CD14-positive monocyte (primary cell): Measurements from ENCODE around the gene FBXW4. TPM values are rescaled to one million over a fixed set of nuclear protein-coding genes. Genes with fewer than 3 reads are reported as not detected.

ENCODE experiments used
- DNase-seq, 3 donors: peaks; one replicate each; pipeline ENCODE4 v3.0.0-alpha.2; 2011 to 2022
- H2AFZ ChIP-seq: 2 replicates; pipeline ENCODE4 v1.6.0; 2012; ENCODE audit warnings: mild to moderate bottlenecking, low read depth, low read length, inconsistent platforms; ENCODE audit not compliant: insufficient read depth, poor library complexity, severe bottlenecking
- H3K27ac ChIP-seq, 2 donors: 1 replicate in 1 of 2; 2 replicates in 1 of 2; pipeline ENCODE4 v1.5.1; 2012 to 2013; ENCODE audit warnings: low read length in 2 of 2, control low read depth in 1 of 2, inconsistent platforms in 1 of 2, low read depth in 1 of 2, mild to moderate bottlenecking in 1 of 2
- H3K27me3 ChIP-seq, 2 donors: one replicate each; pipeline versions ENCODE4 v1.6.0 to v1.6.1; 2011 to 2013; ENCODE audit warnings: low read length in 2 of 2; ENCODE audit not compliant: control insufficient read depth in 2 of 2, insufficient read depth in 2 of 2
- H3K36me3 ChIP-seq, 2 donors: replicated peaks in 1 of 2; 1 replicate in 1 of 2; 2 replicates in 1 of 2; pipeline versions ENCODE4 v1.5.1 to v1.6.1; 2012 to 2013; ENCODE audit warnings: low read length in 2 of 2, control low read depth in 1 of 2, inconsistent platforms in 1 of 2, mild to moderate bottlenecking in 1 of 2; ENCODE audit not compliant: insufficient read depth in 2 of 2, control insufficient read depth in 1 of 2
- H3K4me1 ChIP-seq, 2 donors: 1 replicate in 1 of 2; 2 replicates in 1 of 2; pipeline versions ENCODE4 v1.5.1 to v1.6.1; 2012 to 2013; ENCODE audit warnings: low read length in 2 of 2, control low read depth in 1 of 2, inconsistent platforms in 1 of 2, mild to moderate bottlenecking in 1 of 2, moderate library complexity in 1 of 2; ENCODE audit not compliant: insufficient read depth in 2 of 2, control insufficient read depth in 1 of 2
- H3K4me2 ChIP-seq: replicated peaks from 2 replicates; pipeline ENCODE3; 2012; ENCODE audit warnings: low read length, moderate library complexity, mild to moderate bottlenecking; ENCODE audit not compliant: poor library complexity, severe bottlenecking; ENCODE audit errors: extremely low read depth
- H3K4me3 ChIP-seq, 3 experiments: fragments of 200-600 bp in 1 of 3; sonication (generic) in 1 of 3; replicated peaks in 1 of 3; 1 replicate in 2 of 3; 2 replicates in 1 of 3; pipeline ENCODE4 v1.5.1; 2011 to 2013; ENCODE audit warnings: low read length in 3 of 3, mild to moderate bottlenecking in 3 of 3, control low read depth in 2 of 3, low read depth in 2 of 3, inconsistent platforms in 1 of 3, moderate library complexity in 1 of 3
- H3K79me2 ChIP-seq: 2 replicates; pipeline ENCODE4 v1.6.0; 2012; ENCODE audit warnings: mild to moderate bottlenecking, control low read depth, inconsistent platforms, low read length, moderate library complexity; ENCODE audit not compliant: insufficient read depth
- H3K9ac ChIP-seq: 2 replicates; pipeline ENCODE4 v1.6.0; 2017; ENCODE audit warnings: low read length, mild to moderate bottlenecking; ENCODE audit not compliant: insufficient read depth, poor library complexity, severe bottlenecking
- H3K9me3 ChIP-seq, 2 donors: replicated peaks in 1 of 2; 1 replicate in 1 of 2; 2 replicates in 1 of 2; pipeline versions ENCODE4 v1.5.1 to v1.6.1; 2012 to 2013; ENCODE audit warnings: low read length in 2 of 2, control low read depth in 1 of 2; ENCODE audit not compliant: control insufficient read depth in 1 of 2, insufficient read depth in 1 of 2
- H4K20me1 ChIP-seq: 2 replicates; pipeline ENCODE4 v1.6.0; 2012; ENCODE audit warnings: mild to moderate bottlenecking, low read length, control low read depth, moderate library complexity; ENCODE audit not compliant: insufficient read depth
- H3K27ac Mint-ChIP-seq, 7 donors: one replicate each; pipeline ENCODE4 v1.8.0; 2020; ENCODE audit warnings: mild to moderate bottlenecking in 7 of 7, mixed read lengths in 7 of 7, moderate library complexity in 6 of 7, inconsistent platforms in 2 of 7
- H3K27me3 Mint-ChIP-seq, 3 donors: one replicate each; pipeline ENCODE4 v1.8.0; 2021 to 2022; ENCODE audit warnings: low read depth in 3 of 3, mild to moderate bottlenecking in 3 of 3, mixed read lengths in 3 of 3, moderate library complexity in 3 of 3, inconsistent platforms in 1 of 3
- H3K36me3 Mint-ChIP-seq, 2 donors: one replicate each; pipeline ENCODE4 v1.8.0; 2020; ENCODE audit warnings: mixed read lengths in 2 of 2, inconsistent platforms in 1 of 2, mild to moderate bottlenecking in 1 of 2
- H3K4me1 Mint-ChIP-seq: one replicate; pipeline ENCODE4 v1.8.0; 2020; ENCODE audit warnings: mild to moderate bottlenecking, mixed read lengths
- H3K4me3 Mint-ChIP-seq, 2 donors: one replicate each; pipeline ENCODE4 v1.8.0; 2020; ENCODE audit warnings: mild to moderate bottlenecking in 2 of 2, mixed read lengths in 2 of 2, moderate library complexity in 1 of 2
- H3K9me3 Mint-ChIP-seq, 7 donors: one replicate each; pipeline ENCODE4 v1.8.0; 2020 to 2022; ENCODE audit warnings: mixed read lengths in 7 of 7, mild to moderate bottlenecking in 6 of 7, moderate library complexity in 6 of 7, inconsistent platforms in 2 of 7
- CTCF ChIP-seq: fragments of 200-600 bp; IDR thresholded peaks from one replicate; pipeline ENCODE4 v1.8.0; 2022; ENCODE audit warnings: antibody characterized with exemption, mild to moderate bottlenecking
- WGBS: methylation state at CpG from one replicate; pipeline ENCODE4 v1.1.5; 2013; ENCODE audit warnings: missing lambda C conversion rate; ENCODE audit not compliant: insufficient coverage; 5-methylcytosine and 5-hydroxymethylcytosine counted together
- intact Hi-C, 2 donors: fragments of 100-400 bp; cut with micrococcal nuclease; formaldehyde crosslinking; loops; one replicate each; pipeline versions ENCODE4 v1.15.0 to v1.15.1; 2023
- polyA plus RNA-seq, 3 donors: library from polyadenylated mRNA; depleted of rRNA in 1 of 3; unstranded in 2 of 3; stranded (reverse) in 1 of 3; fragments of 300-500 nt in 2 of 3; fragments of >200 nt in 1 of 3; fragmentation: Illumina TruSeq in 2 of 3; gene quantifications; 1 replicate in 2 of 3; 2 replicates in 1 of 3; pipeline ENCODE4 v1.2.3, GENCODE V29; 2012 to 2021

FBXW4 gene
- polyA plus RNA-seq, 3 donors: 1.1 to 30.8 (median 1.8) TPM

GRCh38 chr10:101671453-101671852, 23.5 kb downstream of the FBXW4 start:
- Histone ChIP-seq H2AFZ (no peak overlapping the region), H3K4me3 (no peak overlapping the region), H3K9ac (no peak overlapping the region), H3K4me1 (no peaks in the 10 kb centered on the region), H3K36me3 (peaks cover 79 to 97% of the 10 kb centered on the region in 2 donors), H3K27ac (no peak overlapping the region), H3K79me2 (no peaks in the 10 kb centered on the region), H3K4me2 (no peak overlapping the region), H3K27me3 (no peaks in the 10 kb centered on the region), H4K20me1 (peaks cover 4% of the 10 kb centered on the region), H3K9me3 (no peaks in the 10 kb centered on the region)
- intact Hi-C loops: no loop called here
- no peak for TF ChIP-seq CTCF
- Mint-ChIP-seq H3K36me3 (peaks cover 83 to 91% of the 10 kb centered on the region in 2 donors), H3K27ac (peak overlapping the region in 1 of 7 donors; percentile 72), H3K9me3 (no peaks in the 10 kb centered on the region), H3K4me3 (no peak overlapping the region), H3K4me1 (peaks cover 4% of the 10 kb centered on the region), H3K27me3 (no peaks in the 10 kb centered on the region)
- no CpG with 5 or more reads among the region's 1 CpG for WGBS
- DNase-seq: no peak

GRCh38 chr10:101670635-101671034, 24.3 kb downstream of the FBXW4 start:
- Histone ChIP-seq H4K20me1 (peaks cover 4% of the 10 kb centered on the region), H3K9me3 (no peaks in the 10 kb centered on the region), H2AFZ (no peak overlapping the region), H3K27me3 (no peaks in the 10 kb centered on the region), H3K79me2 (no peaks in the 10 kb centered on the region), H3K27ac (no peak overlapping the region), H3K4me2 (no peak overlapping the region), H3K36me3 (peaks cover 83 to 97% of the 10 kb centered on the region in 2 donors), H3K9ac (no peak overlapping the region), H3K4me3 (no peak overlapping the region), H3K4me1 (no peaks in the 10 kb centered on the region)
- H3K27ac Mint-ChIP-seq: no peak overlapping the region
- no peak for TF ChIP-seq CTCF
- intact Hi-C loops: no loop called here
- H3K4me3 Mint-ChIP-seq: no peak overlapping the region
- H3K27me3 Mint-ChIP-seq: no peaks in the 10 kb centered on the region
- no peaks in the 10 kb centered on the region for H3K9me3 Mint-ChIP-seq
- no peak for DNase-seq
- peaks cover 4% of the 10 kb centered on the region for H3K4me1 Mint-ChIP-seq
- H3K36me3 Mint-ChIP-seq: peaks cover 87 to 94% of the 10 kb centered on the region in 2 donors
